ENCODE results near the gene MAN1C1.

DNA sequence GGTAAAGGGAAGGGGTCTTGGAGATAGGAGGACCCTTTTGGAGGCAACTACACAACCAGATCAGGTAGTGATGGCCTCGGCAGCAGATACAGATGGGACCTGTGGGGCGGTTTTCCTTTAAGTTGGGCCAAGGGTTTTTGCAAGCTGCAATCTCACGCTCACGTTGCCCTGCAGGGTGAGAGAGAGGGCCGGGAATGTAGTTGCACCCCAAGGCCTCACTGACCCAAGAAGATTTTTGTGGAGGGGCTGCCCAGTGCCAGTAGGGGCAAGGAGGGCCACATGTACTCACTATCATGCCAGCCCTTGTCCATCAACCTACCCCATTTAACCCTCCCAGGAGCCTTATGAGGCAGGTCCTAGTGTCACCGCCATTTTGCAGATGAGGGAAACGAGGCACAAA, 125.7 kb downstream of the MAN1C1 start:
- TF ChIP-seq NFYB (CRISPR knock-in tag; conservative IDR thresholded peaks at IDR 0.05; ENCODE audit: low read depth) (no peak), ZNF121 (CRISPR knock-in tag; IDR thresholded peaks at IDR 0.05) (no peak), TEAD4 (CRISPR knock-in tag; IDR thresholded peaks at IDR 0.05) (no peak), OVOL2 (CRISPR knock-in tag; IDR thresholded peaks at IDR 0.05; ENCODE audit: borderline replicate concordance) (no peak), SP1 (CRISPR knock-in tag; conservative IDR thresholded peaks at IDR 0.05) (no peak), NR2C2 (CRISPR knock-in tag; IDR thresholded peaks at IDR 0.05) (no peak)
- TF ChIP-seq, protein P1, sequence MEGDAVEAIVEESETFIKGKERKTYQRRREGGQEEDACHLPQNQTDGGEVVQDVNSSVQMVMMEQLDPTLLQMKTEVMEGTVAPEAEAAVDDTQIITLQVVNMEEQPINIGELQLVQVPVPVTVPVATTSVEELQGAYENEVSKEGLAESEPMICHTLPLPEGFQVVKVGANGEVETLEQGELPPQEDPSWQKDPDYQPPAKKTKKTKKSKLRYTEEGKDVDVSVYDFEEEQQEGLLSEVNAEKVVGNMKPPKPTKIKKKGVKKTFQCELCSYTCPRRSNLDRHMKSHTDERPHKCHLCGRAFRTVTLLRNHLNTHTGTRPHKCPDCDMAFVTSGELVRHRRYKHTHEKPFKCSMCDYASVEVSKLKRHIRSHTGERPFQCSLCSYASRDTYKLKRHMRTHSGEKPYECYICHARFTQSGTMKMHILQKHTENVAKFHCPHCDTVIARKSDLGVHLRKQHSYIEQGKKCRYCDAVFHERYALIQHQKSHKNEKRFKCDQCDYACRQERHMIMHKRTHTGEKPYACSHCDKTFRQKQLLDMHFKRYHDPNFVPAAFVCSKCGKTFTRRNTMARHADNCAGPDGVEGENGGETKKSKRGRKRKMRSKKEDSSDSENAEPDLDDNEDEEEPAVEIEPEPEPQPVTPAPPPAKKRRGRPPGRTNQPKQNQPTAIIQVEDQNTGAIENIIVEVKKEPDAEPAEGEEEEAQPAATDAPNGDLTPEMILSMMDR (IDR thresholded peaks at IDR 0.05), result no peak
- TF ChIP-seq, protein P2, sequence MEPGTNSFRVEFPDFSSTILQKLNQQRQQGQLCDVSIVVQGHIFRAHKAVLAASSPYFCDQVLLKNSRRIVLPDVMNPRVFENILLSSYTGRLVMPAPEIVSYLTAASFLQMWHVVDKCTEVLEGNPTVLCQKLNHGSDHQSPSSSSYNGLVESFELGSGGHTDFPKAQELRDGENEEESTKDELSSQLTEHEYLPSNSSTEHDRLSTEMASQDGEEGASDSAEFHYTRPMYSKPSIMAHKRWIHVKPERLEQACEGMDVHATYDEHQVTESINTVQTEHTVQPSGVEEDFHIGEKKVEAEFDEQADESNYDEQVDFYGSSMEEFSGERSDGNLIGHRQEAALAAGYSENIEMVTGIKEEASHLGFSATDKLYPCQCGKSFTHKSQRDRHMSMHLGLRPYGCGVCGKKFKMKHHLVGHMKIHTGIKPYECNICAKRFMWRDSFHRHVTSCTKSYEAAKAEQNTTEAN (CRISPR knock-in tag; IDR thresholded peaks at IDR 0.05), result no peak
- TF ChIP-seq, protein P3, sequence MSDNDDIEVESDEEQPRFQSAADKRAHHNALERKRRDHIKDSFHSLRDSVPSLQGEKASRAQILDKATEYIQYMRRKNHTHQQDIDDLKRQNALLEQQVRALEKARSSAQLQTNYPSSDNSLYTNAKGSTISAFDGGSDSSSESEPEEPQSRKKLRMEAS (CRISPR knock-in tag; IDR thresholded peaks at IDR 0.05), result no peak

Data from WTC11 (cell line).